Measurements from ENCODE around the gene RHOD. TPM values are rescaled to one million over a fixed set of nuclear protein-coding genes. Genes with fewer than 3 reads are reported as not detected.

The RHOD gene
- total RNA-seq, result 358 and 363 TPM in 2 replicates

GRCh38 chr11:67056267-67057204, at the start of gene RHOD:
RHOD (plus strand) TSS chr11:67056847; CDS start chr11:67056903, 56 bp downstream.

DNA sequence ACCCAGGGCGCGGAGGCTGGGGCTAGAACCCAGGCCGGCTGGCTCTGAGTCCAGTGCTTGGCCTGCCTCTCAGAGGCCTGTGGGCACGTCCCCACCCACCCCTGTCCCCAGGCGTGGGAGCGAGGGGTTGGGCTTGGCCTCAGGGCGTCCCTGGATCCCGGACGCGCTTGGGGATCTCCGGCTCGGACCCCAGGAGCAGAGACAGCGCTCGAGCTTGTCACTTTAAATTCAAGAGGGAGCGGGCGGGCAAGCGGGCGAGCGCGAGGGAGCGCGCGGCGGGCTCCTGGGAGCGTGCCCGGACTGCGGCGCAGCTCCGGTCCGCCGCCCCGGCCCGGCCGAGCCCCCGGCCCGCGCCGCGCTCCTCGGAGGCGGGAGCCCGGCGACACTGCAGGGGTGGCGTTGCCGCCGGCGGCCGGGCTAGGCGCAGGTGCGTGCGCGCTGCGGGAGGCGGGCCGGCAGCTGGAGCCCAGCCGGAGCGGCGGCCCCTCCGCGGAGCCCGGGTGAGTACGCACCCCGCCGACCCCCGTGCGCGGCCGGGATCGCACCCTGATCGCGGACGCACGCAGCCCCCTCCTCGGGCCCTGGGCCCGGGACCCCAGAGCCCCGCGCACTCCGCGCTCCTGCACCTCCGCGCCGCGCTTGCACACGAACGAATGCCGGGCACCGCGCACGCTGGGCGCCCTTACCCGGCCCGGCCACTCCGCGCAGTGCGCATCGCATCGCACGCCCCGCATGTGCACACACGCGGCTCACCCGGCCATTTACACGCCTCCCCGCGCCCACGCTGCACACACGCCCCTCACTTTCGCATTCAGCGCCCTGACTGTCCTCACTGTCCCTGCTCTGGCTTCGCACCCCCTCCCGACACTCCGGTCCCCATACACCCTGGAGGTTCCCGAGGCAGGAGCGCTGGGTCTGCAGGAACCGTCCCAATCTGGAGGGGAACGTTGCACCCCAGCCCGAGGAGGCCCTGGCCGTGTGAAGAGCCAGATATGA, 33.4 kb upstream of the RHOD start, which contains the start of gene SYT12:
Gene SYT12, plus strand, starts transcription at position 174 of the 996 bp plus-strand sequence. CDS start 7,011 bp downstream, outside the sequence.

GRCh38 chr11:67118801-67119584, 62.3 kb downstream of the RHOD start, which contains the start of gene KDM2A:
KDM2A (plus strand) TSS chr11:67119263; CDS start chr11:67121317, 2,054 bp downstream.

Other genes with a start within 250 kb of the RHOD start
- gene RCE1, start 213.4 kb upstream of the RHOD start, total RNA-seq, result 27.7 TPM in 2 replicates
- gene LRFN4, start 199.8 kb upstream of the RHOD start, total RNA-seq, result 36.5 and 38.4 TPM in 2 replicates
- 44.9 and 60.5 TPM in 2 replicates for gene PC, start 98.5 kb upstream of the RHOD start, total RNA-seq
- gene C11orf86, start 81.5 kb upstream of the RHOD start, total RNA-seq, result not detected in 2 replicates
- gene SYT12, start 33.7 kb upstream of the RHOD start, total RNA-seq, result 9.0 and 13.1 TPM in 2 replicates
- 28.5 and 44.2 TPM in 2 replicates for gene KDM2A, start 62.4 kb downstream of the RHOD start, total RNA-seq
- 64.9 and 65.5 TPM in 2 replicates for gene GRK2, start 209.6 kb downstream of the RHOD start, total RNA-seq
- 42.7 and 47.8 TPM in 2 replicates for gene ANKRD13D, start 232.5 kb downstream of the RHOD start, total RNA-seq
- gene SSH3, start 246.7 kb downstream of the RHOD start, total RNA-seq, result 79.6 and 98.2 TPM in 2 replicates